Tibial nerve (tissue), 4 donors: ENCODE measurements around the gene ACSL5. TPM values are rescaled to one million over a fixed set of nuclear protein-coding genes. Genes with fewer than 3 reads are reported as not detected.

Source experiments
- DNase-seq, 2 donors: peaks; one replicate each; pipeline ENCODE4 v3.0.0-alpha.2; 2019; ENCODE audit warnings: low spot score in 2 of 2
- H3K27ac ChIP-seq, 4 donors: fragments of 200-600 bp; sonication (generic) in 3 of 4; one replicate each; pipeline ENCODE4 v1.5.1; 2017 to 2019; ENCODE audit warnings: mild to moderate bottlenecking in 1 of 4
- H3K27me3 ChIP-seq, 2 donors: fragments of 200-600 bp; sonication (generic) in 1 of 2; one replicate each; pipeline versions ENCODE4 v1.5.1 to v1.6.0; 2017 to 2019
- H3K36me3 ChIP-seq, 3 donors: fragments of 200-600 bp; sonication (generic); one replicate each; pipeline ENCODE4 v1.5.1; 2018 to 2019
- H3K4me1 ChIP-seq, 4 donors: fragments of 200-600 bp; sonication (generic) in 3 of 4; one replicate each; pipeline ENCODE4 v1.5.1; 2017 to 2019
- H3K4me3 ChIP-seq, 4 donors: fragments of 200-600 bp; sonication (generic) in 3 of 4; one replicate each; pipeline ENCODE4 v1.5.1; 2017 to 2019; ENCODE audit warnings: mild to moderate bottlenecking in 1 of 4, moderate library complexity in 1 of 4
- H3K9me3 ChIP-seq, 4 donors: fragments of 200-600 bp; sonication (generic) in 3 of 4; one replicate each; pipeline ENCODE4 v1.5.1; 2017 to 2019
- EP300 ChIP-seq, 2 donors: sonication (generic); formaldehyde crosslinking; IDR thresholded peaks; one replicate each; pipeline ENCODE4 v1.6.1; 2017; ENCODE audit warnings: antibody characterized with exemption in 2 of 2, mild to moderate bottlenecking in 1 of 2
- POLR2A ChIP-seq, 2 donors: fragments of 450-650 bp; IDR thresholded peaks; one replicate each; pipeline ENCODE4 v1.6.1; 2017; ENCODE audit warnings: antibody characterized with exemption in 2 of 2, mild to moderate bottlenecking in 2 of 2, moderate library complexity in 2 of 2
- WGBS, 2 donors: methylation state at CpG; one replicate each; pipeline ENCODE4 v1.1.5; 2018; 5-methylcytosine and 5-hydroxymethylcytosine counted together
- total RNA-seq, 4 donors: library from RNA; depleted of rRNA; stranded (reverse); fragments of >200 nt; gene quantifications; one replicate each; pipeline ENCODE4 v1.1.0, GENCODE V29; 2016
- TF ChIP-seq, protein P1 (sequence below), 5 experiments: fragments of 200-600 bp in 3 of 5; fragments of 450-650 bp in 2 of 5; sonication (generic) in 3 of 5; IDR thresholded peaks; one replicate each; pipeline ENCODE4 v1.5.1; 2016 to 2019; ENCODE audit warnings: antibody characterized with exemption in 5 of 5, mild to moderate bottlenecking in 3 of 5, moderate library complexity in 2 of 5

The ACSL5 gene
- total RNA-seq, 4 donors from 2014 or later = 12.2 to 22.7 (median 13.1) TPM

DNA sequence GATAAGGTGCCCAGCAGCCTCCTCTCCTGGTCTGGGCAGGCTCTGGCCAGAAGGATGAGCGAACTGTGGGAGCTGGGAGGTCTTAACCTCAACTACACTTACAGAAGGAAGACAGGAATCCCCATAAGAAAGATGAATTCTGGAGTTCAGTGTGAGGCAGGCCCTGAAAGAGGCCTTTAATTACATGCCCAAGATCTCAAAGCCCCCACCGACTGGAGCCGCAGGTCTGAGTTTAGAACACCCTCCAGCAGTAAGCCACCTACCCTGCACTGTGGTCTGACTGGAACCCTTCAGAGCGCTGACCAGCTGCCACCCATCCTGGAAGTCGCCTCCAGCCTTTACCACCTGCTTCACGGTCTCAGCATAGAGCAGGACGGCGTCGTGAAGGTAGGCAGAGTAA, 28.2 kb upstream of the ACSL5 start:
- no peaks in the 10 kb centered on the region for H3K4me1 ChIP-seq
- no peaks in the 10 kb centered on the region for H3K9me3 ChIP-seq
- H3K4me3 ChIP-seq = no peak overlapping the region
- no peak for DNase-seq
- no peak overlapping the region for H3K27ac ChIP-seq
- no peaks in the 10 kb centered on the region for H3K27me3 ChIP-seq
- WGBS, 2 donors = 85 to 89% methylated on average over 9 of the region's 9 CpGs
- TF ChIP-seq EP300 (IDR thresholded peaks at IDR 0.05) = no peak
- TF ChIP-seq, protein P1, sequence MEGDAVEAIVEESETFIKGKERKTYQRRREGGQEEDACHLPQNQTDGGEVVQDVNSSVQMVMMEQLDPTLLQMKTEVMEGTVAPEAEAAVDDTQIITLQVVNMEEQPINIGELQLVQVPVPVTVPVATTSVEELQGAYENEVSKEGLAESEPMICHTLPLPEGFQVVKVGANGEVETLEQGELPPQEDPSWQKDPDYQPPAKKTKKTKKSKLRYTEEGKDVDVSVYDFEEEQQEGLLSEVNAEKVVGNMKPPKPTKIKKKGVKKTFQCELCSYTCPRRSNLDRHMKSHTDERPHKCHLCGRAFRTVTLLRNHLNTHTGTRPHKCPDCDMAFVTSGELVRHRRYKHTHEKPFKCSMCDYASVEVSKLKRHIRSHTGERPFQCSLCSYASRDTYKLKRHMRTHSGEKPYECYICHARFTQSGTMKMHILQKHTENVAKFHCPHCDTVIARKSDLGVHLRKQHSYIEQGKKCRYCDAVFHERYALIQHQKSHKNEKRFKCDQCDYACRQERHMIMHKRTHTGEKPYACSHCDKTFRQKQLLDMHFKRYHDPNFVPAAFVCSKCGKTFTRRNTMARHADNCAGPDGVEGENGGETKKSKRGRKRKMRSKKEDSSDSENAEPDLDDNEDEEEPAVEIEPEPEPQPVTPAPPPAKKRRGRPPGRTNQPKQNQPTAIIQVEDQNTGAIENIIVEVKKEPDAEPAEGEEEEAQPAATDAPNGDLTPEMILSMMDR (IDR thresholded peaks at IDR 0.05) = no peak
- TF ChIP-seq POLR2A (IDR thresholded peaks at IDR 0.05) = no peak
- H3K36me3 ChIP-seq = no peaks in the 10 kb centered on the region

DNA sequence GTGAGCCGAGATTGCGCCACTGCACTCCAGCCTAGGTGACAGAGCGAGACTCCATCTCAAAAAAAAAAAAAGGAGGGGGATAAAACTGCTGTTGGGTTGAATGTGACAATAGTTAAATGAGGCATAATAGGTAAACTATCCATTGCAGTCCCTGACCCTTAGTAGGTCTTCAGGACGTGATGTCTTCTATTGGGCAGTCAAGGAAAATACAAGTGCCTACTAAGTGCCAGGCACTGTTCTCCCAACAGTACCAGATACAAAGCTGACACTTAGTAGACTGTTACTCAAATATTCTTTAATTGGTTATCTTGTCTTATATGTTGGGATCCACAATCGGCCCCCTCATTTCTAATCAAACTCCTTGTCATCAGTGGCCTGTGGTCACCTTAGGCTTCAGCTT, 27.1 kb upstream of the ACSL5 start:
- no peak for TF ChIP-seq POLR2A (IDR thresholded peaks at IDR 0.05)
- TF ChIP-seq, protein P1 (IDR thresholded peaks at IDR 0.05) = no peak
- TF ChIP-seq EP300 (IDR thresholded peaks at IDR 0.05) = no peak
- Histone ChIP-seq H3K9me3 (no peaks in the 10 kb centered on the region), H3K4me1 (no peaks in the 10 kb centered on the region), H3K27me3 (no peaks in the 10 kb centered on the region), H3K4me3 (no peak overlapping the region), H3K27ac (no peak overlapping the region), H3K36me3 (no peaks in the 10 kb centered on the region)
- DNase-seq = no peak
- WGBS, 2 donors = 89 to 91% methylated on average over 5 of the region's 5 CpGs

DNA sequence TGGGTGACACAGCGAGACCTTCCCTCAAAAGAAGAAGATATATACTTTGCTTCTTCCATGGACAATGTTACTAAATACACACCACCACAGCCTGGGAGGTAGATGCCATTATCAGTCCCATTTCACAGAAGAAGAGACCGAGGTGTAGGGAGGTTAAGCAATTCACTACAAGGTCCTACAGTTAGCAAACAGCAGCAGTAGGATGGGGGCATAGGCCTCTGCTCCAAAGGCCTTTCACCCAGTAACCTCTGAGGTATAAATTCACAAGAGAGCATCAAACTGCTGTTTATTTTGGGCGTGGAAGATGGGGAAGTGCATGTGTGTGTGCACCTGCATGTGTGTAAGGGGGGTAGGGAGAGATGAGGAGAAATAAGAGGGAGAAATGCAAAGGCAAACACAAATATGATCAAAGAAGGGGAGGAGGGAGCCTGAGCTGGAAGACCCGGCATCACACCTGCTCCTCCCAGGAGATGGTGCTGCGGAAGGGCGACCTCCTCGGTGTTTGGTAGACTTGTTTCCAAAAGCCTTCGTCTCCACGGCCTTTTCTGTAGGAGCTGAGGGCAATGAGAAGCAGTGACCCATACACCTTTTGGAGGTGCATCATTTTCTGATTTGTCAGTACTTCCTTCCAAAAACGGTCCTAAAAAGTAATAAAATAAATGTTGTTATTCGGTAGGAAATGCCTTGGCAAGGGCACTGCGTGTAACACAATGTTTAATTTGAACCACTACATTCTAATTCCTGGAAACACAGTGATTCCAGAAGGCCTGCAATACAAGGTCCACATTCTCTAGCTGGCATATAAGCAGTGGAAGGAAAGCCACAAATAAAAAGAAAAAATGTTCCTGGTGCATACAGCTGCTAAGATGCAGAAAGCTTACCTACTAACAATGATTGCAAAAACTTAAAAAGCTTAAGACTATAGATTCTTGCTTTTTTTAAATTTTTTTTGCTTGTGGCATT, 25.9 kb upstream of the ACSL5 start:
- Histone ChIP-seq H3K4me3 (no peak overlapping the region), H3K4me1 (no peaks in the 10 kb centered on the region), H3K27me3 (no peaks in the 10 kb centered on the region), H3K27ac (no peak overlapping the region), H3K9me3 (no peaks in the 10 kb centered on the region), H3K36me3 (no peaks in the 10 kb centered on the region)
- TF ChIP-seq EP300 (IDR thresholded peaks at IDR 0.05) (no peak), POLR2A (IDR thresholded peaks at IDR 0.05) (no peak)
- TF ChIP-seq, protein P1 (IDR thresholded peaks at IDR 0.05) = no peak
- WGBS, 2 donors = 74 to 85% methylated on average over 12 of the region's 12 CpGs
- no peak for DNase-seq

DNA sequence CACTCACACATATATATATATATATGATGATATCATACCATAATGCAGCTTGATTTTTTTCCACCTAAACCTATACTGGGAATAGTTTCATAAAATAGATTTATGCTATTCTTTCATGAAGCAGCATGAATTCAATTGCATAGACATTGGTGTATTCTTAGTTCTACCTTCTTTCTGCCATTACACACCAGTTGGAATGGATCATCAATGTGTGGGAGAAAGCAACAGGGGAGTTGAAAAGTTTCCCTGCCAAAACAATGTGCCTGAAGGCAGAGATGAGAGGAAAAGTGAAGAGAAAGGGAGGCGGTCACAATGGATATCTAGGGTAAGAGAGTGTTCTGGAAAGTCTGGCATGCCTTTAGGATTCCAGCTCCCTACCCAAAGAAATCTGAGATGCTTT, 25.2 kb upstream of the ACSL5 start:
- no peak overlapping the region for H3K27ac ChIP-seq
- TF ChIP-seq EP300 (IDR thresholded peaks at IDR 0.05) (no peak), POLR2A (IDR thresholded peaks at IDR 0.05) (no peak)
- TF ChIP-seq, protein P1 (IDR thresholded peaks at IDR 0.05) = no peak
- H3K36me3 ChIP-seq = no peaks in the 10 kb centered on the region
- WGBS, 2 donors = 79 to 89% methylated on average over 1 of the region's 1 CpG
- no peaks in the 10 kb centered on the region for H3K4me1 ChIP-seq
- H3K4me3 ChIP-seq = no peak overlapping the region
- H3K27me3 ChIP-seq = no peaks in the 10 kb centered on the region
- no peaks in the 10 kb centered on the region for H3K9me3 ChIP-seq
- DNase-seq = no peak

DNA sequence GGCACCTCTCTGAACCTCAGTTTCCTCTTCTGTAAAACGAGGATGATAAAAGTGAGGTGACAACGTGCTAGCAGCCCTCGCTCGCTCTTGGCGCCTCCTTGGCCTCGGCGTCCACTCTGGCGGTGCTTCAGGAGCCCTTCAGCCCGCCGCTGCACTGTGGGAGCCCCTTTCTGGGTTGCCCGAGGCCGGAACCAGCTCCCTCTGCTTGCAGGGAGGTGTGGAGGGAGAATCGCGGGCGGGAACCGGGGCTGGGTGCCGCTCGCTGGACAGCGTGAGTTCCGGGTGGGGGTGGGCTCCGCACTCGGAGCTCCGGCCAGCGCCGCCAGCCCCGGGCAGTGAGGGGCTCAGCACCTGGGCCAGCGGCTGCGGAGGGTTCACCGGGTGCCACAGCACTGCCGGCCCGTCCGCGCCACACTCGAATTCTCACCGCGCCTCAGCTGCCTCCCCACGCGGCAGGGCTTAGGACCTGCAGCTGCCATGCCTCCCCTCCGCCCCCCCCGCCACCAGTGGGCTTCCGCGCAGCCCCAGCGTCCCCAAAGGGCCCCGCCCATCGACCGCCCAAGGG, 24.3 kb upstream of the ACSL5 start:
- Histone ChIP-seq H3K27ac (no peak overlapping the region), H3K4me1 (no peaks in the 10 kb centered on the region), H3K4me3 (no peak overlapping the region), H3K27me3 (no peaks in the 10 kb centered on the region), H3K36me3 (no peaks in the 10 kb centered on the region), H3K9me3 (no peaks in the 10 kb centered on the region)
- DNase-seq = no peak
- TF ChIP-seq, protein P1 (IDR thresholded peaks at IDR 0.05) = no peak
- TF ChIP-seq EP300 (IDR thresholded peaks at IDR 0.05) (no peak), POLR2A (IDR thresholded peaks at IDR 0.05) (no peak)
- 95 to 96% methylated on average over 30 to 33 of the region's 46 CpGs for WGBS, 2 donors
